ENCODE measurements around the gene CCR3.

CCR3 gene

DNA sequence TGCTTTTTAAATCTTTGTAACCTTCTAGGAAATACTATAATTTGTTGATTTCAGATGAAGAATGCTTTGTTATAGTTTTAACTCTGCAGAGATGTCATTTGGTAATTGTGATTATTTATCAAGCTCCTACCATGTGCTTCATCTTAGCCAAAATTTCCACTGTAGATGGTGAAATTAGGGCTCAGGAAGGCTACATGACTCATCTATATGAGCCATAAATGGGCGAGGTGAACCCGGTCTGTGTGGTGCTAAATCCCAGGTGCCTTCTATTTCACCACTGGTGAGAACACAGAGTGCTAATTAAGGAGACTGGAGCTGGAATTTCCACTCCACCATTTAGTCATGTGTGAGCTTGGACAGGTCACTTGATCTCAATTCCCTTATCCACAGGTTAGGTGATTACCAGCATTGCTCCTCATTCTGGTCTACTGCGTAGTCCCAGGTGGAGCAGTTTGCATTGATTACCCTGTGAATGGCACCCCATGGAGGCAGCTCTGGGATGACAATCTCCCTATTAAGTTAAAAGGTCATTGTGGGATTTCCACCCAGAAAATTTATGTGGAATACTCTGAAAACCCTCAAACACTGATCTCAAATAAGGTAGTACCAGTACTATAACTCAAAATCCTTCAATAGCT is 2.8 kb upstream of the CCR3 start:
- TF ChIP-seq, protein P1, sequence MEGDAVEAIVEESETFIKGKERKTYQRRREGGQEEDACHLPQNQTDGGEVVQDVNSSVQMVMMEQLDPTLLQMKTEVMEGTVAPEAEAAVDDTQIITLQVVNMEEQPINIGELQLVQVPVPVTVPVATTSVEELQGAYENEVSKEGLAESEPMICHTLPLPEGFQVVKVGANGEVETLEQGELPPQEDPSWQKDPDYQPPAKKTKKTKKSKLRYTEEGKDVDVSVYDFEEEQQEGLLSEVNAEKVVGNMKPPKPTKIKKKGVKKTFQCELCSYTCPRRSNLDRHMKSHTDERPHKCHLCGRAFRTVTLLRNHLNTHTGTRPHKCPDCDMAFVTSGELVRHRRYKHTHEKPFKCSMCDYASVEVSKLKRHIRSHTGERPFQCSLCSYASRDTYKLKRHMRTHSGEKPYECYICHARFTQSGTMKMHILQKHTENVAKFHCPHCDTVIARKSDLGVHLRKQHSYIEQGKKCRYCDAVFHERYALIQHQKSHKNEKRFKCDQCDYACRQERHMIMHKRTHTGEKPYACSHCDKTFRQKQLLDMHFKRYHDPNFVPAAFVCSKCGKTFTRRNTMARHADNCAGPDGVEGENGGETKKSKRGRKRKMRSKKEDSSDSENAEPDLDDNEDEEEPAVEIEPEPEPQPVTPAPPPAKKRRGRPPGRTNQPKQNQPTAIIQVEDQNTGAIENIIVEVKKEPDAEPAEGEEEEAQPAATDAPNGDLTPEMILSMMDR (IDR thresholded peaks at IDR 0.05), result no peak

DNA sequence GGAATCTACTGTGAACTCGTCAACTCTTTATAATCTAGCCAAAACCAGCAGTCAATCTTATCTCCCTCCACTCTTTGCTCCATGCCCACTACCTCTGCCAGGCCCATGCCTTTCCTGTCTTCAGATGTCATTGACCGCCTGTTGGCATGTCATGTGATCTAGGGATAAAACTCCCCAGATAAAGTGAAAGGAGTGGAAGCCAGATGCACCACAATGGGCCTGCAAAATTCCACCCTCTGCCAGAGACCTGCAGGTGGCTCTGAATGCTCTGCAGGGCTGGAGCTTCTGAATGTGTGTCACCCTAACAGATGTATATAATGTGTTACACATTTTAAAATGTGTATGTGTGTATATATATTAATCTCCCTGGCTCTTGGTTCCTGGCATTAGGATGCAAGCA is 2.3 kb upstream of the CCR3 start:
- TF ChIP-seq, protein P1 (IDR thresholded peaks at IDR 0.05), result no peak

DNA sequence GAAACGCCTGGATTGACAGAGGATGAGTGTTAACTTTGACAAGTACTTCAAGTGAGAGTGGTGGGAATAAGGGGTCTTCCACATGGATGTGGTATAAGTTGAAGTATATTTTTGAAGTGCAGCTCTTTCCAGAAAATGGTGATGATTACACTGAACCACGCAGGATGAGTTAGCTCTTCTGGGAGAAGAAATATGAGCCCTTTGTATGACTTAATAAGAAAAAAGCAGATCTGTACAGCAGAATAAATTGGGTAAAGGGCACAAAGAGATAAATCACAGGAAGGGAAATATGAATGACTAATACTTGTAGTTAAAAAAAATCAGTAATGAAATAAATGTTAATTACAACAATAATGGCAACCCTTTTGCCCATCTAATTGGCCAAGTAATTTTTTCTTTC is 1.3 kb downstream of the CCR3 start:
- TF ChIP-seq, protein P1 (IDR thresholded peaks at IDR 0.05), result no peak

DNA sequence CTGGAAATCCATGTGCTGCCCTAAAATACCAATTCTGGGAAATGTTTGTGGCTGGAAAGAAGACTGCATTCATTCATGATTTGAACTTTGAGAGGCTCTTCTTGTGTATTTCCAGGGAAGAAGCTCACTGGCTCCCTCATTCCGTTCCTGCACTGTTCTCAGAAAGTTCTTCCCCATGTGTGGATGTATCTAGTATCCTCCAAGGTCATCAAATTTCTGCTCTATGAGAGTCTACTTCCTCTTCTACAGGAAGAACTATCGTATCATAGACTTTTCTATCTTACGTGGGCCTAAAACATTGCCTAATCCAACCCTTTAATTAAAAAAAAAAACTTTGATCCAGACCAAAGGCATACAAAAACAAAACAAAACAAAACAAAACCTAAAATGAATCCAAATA is 2.9 kb downstream of the CCR3 start:
- TF ChIP-seq, protein P1 (IDR thresholded peaks at IDR 0.05), result no peak

DNA sequence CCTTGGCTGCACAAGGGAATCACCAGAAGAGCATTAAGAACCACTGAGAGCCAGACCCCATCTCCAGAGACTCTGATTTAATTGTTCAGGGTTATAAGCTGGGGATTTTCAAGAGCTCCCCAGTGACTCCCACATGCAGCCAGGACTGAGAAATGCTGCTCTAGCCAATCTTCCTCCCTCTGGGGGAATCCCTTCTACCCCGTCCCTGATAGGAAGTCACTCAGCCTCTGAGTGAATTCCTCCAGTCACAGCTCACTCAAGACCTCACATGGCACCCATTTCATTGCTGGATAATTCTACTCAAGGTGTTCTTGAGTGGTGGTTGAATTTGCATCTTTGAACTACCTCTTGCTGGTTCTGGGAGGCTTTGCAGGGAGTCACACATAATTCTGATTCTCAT is 10.7 kb downstream of the CCR3 start:
- TF ChIP-seq, protein P1 (IDR thresholded peaks at IDR 0.05), result no peak

DNA sequence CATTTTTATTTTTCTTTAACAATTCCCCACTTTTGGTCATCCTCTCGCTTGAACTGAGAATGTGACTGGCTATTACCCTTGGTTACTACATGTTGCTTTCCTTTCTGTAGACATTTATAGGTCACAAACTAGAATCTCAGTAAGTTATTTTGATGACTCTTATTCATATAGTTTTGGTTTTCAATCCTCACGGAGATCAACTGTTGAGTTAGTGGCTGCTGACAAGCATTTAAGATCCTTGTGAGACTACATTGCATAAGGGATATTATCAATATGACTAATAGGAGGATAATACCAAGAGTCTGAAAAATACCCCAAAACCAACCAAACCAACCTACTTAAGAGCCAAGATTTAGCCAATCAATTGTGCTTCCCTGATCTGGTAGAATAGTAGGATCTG is 16.3 kb downstream of the CCR3 start:
- TF ChIP-seq, protein P1 (IDR thresholded peaks at IDR 0.05), result no peak

DNA sequence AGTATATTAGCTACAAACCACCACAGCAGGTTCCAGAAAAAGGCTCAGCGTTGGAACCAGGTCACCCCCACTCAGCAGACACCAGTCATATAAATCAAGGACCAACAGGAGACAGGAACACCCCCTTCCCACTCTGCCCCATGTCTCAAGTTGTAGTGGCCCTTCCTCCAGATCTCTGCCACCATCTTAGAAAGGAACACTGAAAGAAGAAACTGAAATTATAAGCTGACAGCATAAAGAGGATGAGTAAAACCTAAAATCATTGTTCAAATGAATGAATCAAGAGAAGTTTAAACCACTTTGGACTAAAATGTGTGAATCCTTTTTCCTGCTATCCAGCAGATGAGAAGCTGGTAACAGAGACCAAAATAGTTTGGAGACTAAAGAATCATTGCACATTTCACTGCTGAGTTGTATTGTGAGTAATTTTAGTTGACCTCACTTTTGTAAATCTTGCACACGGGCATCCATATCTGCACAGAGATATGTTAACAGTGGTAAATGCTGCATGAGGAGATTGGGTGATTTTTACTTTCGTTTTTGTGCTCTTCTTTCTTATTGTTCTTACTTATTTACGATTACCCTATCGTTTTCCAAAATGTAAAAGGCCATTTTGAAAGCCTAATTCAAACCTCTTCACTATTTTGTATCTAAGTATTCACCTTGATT is 19.8 kb downstream of the CCR3 start:
- TF ChIP-seq, protein P1 (IDR thresholded peaks at IDR 0.05), result no peak
